GM19455 (cell line): Measurements from ENCODE around the gene ANKH.
"Not testable (repeated sequence)": the region's sequence is repeated elsewhere in the genome, so short reads cannot be mapped to it uniquely, and the experiment has no call there.

Source experiments
- ATAC-seq: cut with Tn5 transposase; IDR thresholded peaks from one replicate; pipeline ENCODE4 v1.9.1; 2021; ENCODE audit not compliant: unreplicated experiment

ANKH gene

DNA sequence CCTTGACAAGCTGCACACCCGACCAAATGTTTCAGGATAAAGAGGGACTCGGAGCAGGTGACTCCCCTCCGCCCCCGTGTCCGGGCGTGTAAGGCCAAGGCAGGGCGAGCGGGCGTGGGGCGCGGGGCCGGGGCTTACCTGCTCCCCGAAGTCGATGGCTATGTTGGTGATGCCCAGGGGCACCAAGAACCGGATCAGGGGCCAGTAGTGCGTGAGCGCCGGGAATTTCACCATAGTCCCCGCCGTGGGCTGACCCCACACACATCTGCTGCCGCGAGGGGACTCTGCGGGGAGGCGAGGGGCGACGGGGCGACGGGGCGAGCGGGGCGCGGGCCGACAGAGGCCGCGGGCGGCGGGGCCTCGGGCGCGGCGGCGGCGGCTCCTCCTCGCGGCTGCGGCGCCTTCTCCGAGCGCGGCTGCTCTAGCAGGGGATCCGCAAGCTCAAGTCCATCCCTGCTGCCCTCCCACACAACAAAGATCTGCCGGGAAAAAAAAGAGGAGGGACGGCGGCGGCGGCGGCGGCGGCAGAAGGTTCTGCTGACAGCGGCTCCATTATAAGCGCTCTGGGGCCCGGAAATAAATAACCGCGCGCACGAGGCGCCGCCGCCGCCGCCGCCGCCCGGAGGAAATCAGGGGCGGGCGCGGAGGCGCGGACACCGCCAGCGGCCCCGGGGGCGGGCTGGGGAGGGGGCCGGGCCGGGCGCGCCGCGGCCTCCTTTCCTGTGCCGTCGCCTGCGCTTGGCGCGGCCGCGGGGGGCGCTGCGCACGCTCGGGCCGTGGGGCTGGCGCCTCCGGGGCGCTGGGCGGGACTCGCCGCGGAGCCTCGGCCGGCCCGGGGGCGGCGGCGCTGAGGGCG lies at the start of gene ANKH:
TSS of gene ANKH (minus strand) at position 565 of the 856 bp plus-strand sequence. CDS start at position 234, 331 bp downstream.
- ATAC-seq, result peak; percentile 91

DNA sequence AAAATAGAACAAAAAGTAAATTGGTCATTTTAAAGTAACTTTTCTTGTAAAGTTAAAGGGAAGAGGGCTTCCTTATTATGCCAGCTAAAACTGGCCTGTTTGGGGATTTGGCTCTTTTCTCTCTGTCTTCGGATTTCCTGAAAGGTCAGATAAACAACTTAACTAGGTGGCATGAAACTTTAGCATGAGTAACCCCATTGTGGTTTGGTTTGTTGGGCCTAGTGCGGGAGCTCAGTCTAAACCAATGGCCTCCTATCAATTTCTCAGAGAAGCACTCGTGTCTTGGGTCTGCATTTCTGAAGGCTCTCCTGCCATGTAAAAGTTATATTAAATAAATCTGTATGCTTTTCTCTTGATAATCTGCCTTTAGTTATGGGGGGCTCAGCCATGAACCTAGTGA lies 48.5 kb upstream of the ANKH start:
- ATAC-seq, result no peak

DNA sequence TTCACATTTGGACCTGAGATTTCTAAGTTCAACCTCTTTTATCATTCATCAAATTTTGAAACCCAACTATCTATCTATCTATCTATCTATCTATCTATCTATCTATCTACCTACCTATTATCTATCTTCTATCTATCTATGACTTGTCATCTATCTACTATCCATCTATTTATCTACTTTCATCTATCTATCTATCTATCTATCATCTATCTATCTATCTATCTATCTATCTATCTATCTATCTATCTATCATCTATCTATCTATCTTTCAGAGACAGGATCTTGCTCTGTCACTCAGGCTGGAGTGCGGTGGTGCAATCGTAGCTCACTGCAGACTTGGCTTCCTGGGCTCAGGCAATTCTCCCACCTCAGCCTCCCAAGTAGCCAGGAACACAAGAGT lies 47.5 kb upstream of the ANKH start:
- not testable (repeated sequence) for ATAC-seq

DNA sequence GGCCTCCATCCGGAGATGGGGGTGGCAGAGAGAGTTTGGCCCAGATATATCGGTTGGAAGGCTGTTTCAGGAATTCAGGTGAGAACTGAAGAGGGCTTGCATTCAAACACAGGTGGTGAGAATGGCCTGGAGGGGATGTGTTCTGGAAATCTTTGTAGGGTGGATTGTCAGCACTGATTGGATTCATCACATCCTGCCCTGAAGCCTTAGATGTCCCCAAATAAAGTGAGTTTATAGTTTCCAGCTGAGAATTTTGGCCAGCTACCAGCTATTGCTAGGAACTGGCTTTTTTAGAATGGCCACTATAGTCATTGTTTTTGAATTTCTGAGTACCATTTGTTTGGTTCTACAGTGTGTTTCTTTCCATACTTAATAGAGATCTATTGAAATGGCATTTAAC lies 46.1 kb upstream of the ANKH start:
- ATAC-seq, result no peak

DNA sequence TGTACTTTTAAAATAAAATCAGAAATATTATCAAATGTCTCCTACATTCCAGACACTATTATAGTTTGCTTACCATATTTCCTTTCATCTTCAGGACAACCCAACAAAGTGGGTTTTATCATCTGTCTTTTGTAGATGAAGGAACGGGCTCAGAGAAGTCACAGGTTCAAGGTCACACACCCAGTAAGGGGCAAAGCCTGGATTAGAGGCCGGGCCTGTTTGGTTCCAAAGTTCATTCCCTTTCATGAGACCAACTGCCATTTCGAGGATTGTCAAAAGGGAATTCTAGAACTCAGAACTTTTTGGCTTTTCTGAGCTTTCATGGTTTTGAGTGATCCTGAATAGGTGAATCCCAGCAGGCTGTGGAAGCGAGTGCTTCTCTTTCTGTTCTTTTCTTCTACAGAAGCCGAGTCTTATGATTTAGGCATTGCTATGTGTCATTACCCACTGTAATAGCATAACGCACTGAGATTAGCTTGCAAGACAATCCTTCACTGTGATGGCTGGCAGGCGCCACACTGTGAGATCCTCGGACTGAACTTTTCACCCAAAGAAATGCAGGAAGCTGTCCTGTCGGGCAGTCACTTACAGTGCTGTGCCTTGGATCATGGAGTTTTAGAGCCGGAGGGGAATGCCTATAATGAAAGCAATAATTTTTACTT lies 43.8 kb upstream of the ANKH start:
- no peak for ATAC-seq

DNA sequence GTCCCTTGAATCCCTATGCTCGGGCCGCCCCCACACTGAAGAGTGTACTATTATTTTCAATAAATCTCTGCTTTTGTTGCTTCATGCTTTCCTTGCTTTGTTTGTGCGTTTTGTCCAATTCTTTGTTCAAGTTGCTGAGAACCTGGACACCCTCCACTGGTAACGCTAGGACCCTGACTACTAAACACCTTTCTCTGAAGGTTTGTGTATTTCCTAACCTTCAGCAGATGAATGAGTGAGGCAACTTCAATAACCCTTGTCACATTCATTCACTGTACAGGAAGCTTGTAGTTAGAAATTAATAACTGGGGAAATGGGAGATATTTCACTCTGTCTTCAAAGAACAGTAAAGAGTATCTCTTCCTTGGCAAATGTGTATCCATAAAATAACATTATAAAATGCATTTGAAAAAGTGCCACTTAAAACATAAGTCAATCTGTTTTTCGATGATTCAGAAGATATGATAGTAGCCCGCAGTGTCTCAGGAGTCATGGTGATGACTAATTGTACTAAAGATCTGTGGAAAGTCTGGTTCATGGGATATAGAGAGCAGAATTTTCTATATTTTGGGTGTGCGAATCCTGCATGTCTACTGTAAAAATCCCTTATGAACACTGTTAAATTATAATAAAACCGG lies 43.2 kb upstream of the ANKH start:
- no peak for ATAC-seq

DNA sequence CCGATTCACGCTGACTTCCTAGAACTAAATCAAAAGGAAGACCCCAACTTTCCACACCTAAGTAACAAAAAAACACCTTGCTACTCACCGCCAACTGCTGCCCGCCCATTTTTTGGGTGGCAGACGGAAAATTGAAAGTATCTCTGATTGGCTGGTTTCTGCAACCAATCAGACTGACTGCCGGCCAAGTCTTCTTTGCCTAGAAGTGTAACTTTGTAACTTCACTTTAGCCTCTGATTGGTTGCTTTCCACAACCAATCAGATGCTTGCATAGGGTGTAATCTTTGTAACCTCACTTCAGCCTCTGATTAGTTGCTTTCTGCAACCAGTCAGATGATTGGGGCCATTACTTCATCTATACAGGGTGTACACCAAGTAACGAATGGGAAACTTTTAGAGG lies 42.6 kb upstream of the ANKH start:
- no peak for ATAC-seq

DNA sequence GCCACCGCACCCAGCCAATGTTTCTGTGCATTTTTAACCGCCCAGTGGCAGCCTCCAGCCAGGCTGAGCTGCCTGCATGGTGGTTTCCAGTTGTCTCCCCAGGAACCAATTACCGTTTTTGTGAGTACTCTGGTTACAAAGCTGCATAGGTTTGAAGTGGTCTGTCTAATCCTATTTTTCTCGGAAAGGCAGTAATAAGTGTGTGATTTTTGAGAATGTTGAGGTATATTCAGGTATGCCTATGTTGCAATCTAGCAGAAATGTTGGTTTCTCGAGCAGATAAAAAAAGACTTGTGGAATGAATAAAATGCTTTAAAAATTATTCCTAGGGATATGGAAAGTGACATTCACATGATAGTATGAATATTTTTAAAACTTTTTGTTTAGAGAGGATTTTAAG lies 41.5 kb upstream of the ANKH start:
- no peak for ATAC-seq

DNA sequence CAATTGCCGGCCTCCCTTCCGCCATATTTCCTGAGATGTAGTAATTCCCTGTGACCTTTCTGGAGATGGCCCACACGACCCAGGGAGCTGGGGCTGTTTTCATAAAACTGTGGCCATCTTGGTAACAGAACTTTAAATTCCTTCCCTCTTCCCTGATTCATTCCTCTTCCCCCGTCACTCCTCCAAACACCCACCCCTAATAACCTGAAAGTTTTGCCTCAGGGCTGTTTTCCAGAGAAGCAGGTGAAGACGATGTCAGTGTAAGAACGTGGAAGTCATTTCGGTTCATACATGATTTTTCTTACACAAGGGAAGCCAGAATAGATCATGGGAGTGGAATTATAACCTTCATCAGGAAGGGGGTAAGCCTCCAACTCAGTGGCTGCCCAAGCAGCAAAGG lies 40.6 kb upstream of the ANKH start:
- ATAC-seq, result no peak

DNA sequence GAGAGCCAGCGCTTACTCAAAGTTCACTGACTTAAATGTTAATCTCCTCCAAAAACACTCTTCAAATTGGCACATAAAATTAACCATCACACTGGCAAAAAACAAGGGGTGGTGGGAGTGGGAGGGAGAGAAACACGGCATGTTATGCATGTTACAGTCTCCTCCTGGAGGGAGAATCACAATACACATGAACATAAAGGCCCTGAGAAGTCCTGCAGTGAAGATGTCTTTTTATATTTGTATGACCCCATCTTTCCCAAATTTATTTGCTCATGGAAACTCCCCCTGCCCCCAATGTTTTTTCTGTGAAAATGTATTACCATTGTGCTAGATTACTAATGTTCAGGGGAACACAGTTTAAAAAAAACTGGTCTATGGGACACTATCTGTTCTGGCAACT lies 37.8 kb upstream of the ANKH start:
- no peak for ATAC-seq

DNA sequence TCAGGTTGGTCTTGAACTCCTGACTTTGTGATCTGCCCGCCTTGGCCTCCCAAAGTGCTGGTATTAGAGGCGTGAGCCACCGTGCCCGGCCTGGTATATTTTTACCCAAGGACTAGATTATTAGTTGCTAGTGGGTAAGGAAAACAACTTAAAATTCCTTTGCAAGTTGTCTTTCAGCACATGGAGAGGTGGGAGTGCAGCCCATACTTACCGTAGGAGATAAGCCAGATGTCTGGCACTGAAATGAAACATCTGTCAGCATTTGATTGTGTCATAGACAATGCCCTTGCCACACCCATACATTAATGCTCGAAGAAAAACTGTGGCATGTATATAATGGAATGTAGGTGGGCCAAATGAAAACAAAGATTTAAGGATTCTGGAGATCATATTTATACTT lies 36.6 kb upstream of the ANKH start:
- no peak for ATAC-seq

DNA sequence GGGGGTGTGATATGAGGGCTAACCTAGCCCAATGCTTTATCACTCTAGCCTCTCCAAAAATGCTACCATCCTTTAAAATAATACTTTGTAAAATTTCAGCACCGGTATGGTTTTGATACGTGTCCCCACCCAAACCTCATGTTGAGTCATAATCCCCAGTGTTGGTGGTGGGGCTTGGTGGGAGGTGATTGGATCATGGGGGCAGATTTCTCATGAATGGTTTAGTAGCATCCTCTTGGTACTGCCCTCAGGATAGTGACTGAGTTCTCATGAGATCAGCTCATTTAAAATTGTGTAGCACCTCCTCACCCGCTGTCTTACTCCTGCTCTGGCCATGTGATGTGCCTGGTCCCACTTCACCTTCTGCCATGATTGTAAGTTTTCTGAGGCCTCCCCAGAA lies 35.0 kb upstream of the ANKH start:
- no peak for ATAC-seq

DNA sequence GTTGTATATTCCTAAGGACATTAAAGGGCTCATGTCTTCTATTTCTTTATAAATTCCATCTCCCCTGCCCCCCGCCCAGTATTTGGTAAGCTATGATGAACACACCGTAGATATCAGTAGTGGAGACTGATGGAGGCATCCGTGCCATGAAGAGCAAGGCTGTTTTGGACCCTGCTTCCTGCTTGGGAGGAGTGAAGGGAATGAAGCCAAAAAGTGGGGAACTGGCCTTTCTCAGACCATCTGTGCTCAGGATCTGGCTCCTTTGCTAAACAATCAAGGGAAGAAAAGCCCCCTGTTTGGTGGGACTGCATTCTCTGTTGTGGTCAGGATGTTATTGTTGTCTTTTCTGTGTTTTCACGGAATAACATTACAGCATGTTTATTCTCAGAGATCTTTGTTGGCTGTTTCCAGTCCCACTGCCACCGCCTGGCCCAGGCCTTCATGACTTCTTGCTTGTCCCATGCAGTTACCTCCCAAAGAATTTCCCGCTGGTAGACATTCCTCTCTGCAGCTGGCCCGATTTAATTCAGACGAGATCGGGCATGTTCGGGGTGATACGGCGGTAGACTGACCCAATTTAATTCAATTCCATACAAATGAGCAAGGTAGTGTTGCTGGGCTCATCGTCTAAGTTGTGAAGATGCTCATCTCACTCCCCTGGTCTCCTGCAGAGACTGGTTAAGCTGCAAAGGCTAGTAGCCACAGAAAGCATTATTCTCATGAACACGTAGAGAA lies 31.4 kb upstream of the ANKH start:
- ATAC-seq, result no peak

DNA sequence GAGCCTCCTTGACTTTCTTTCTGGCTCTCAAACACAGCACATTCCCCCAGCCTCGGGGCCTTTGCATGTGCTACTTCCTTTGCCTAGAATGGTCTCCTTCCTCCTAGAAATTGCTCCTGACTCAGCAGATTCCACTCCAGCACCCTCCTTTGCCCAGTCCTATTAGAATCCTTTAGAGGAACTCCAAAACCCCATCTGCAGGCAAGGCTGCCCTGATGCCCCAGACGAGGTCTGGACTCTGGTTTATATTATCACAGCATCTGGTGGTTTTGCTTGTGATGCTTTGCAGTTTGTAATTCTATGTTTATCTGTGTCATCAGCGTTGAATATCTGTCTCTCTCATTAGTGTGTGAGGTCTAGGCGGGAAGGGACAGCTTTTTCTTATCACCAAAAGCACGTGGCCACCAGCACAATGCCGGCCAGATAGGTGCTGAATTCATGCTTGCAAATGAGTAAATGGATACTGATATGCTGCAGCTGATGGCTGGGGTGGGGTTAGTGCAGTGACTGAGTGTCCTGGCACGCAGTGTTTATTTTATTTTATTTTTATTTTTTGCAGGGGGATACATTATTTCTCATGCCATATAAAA lies 30.0 kb upstream of the ANKH start:
- no peak for ATAC-seq

DNA sequence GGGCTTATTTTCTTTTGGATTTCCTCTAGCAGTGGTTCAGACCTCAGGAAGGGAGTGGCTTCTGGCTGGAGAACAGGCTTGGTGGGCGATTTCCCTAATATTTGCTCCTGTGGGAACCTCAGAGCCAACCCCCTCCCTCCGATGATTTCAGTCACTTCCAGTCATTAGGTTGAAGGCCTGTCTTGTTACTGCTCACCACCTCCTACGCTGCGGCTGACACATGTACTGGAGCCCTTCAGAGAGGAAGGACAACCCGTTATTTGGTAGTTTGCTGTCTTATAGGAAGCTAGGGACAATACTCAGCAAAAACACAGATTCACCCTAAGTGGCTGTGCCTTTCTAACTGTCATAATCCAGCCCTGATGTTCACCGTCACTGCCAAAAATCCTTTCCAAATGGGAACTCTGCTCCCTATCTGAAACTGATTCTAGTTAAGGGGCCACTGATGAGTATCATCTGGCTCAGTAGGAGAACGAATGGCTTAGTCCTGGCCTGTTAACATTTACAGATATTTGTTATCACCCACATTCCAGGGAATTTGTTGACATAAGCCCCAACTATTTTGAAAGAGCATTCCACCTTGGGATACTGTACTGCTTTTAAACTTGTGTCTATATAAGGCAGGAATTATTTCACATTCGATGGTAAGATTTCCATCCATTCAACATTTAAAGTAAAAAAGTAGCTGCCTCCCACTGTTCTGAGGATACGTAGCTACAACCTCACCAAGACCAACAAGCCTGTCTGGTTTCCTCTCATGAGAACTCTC lies 29.3 kb upstream of the ANKH start:
- no peak for ATAC-seq

DNA sequence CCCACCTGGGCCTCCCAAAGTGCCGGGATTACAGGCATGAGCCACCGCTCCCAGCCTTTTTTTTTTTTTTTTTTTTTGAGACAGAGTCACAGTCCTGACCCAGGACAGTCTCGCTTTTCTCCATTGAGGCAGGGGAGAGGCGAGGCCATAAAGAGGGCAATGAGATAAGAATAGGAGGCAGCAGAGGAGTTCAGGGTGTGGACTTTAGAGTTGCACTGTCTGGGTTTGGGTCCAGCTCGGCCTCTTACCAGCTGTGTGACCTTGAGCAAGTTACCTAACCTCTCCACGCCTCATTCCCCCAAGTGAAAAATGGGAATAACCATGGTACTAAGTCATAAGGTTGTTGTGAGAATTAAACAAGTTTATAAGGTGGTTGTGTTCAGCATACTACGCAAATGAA lies 24.6 kb upstream of the ANKH start:
- no peak for ATAC-seq

DNA sequence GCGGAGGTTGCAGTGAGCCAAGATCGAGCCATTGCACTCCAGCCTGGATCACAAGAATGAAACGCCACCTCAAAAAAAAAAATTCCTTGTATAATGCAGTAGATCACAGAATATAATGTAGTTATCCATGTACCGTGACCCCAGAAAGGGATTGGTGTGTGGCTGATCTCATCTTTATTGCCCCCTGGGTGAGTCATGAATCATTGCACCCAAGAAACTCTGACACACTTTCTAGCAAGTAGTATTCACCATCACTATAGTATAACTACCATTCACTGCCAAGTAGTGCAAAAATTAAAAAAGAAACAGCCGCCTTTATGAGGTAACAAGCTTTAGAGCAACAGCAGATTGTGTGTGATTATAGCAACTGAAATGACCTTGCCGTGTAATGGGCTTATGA lies 23.7 kb upstream of the ANKH start:
- ATAC-seq, result no peak

DNA sequence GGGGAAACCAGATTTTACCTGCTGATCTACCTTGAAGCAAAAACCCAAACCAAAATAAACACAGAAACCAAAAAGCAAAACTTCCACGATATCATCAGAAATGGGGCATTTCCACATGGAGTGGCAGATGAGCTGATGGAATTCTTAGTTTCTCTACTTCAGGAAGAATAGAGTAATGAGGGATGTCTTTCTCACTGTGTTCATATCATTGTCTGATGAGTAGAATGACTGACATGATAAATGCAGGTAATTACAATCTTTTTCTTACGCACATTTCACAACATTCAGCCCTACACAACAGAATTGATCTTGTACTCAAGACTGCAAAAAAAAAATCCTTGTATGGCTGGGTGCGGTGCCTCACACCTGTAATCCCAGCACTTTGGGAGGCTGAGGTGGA lies 23.2 kb upstream of the ANKH start:
- no peak for ATAC-seq

DNA sequence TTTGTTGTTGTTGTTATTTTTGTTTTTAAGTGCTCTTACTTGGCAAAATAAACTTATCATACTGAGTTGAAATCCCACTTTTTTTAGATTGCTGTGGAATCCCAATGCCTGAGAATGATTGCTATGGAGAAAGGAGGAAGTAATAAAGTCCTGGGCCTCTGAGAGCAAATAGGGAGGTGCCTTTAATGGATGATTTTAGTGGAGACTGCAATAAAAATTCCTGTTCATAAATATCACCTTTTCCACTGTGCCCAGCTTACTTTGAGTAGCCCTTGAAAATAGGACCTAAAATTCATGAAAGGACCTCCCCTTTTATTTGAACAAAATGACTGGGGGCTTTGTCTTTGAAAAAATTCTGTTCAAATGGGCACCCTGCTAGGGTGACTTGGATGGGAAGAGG lies 21.8 kb upstream of the ANKH start:
- ATAC-seq, result no peak

DNA sequence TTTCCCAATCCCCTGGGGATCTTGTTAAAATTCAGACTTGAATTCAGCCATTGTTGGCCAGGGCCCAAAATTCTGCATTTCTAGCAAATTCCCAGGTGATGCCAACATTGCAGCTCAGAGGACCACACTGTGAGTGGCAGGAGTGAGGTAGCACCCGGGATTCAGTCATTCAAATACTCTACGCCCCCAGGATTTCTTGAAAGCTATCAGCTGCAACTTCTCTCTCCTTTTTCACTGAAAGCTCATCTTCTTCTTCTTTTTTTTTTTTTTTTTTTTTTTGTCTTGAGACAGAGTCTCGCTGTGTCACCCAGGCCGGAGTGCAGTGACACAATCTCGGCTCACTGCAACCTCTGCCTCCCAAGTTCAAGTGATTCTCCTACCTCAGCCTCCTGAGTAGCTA lies 19.3 kb upstream of the ANKH start:
- ATAC-seq, result no peak
